Nephron progenitor cell (in vitro differentiated cells): ENCODE data around the gene FNDC3B.

ENCODE experiments used
- DNase-seq: peaks from one replicate; pipeline ENCODE4 v3.0.0; 2021
- H3K27ac Mint-ChIP-seq: 2 replicates; pipeline ENCODE4 v1.8.0; 2021; ENCODE audit warnings: mild to moderate bottlenecking, moderate library complexity, mixed read lengths
- H3K27me3 Mint-ChIP-seq: 2 replicates; pipeline ENCODE4 v1.8.0; 2021; ENCODE audit warnings: mild to moderate bottlenecking, low read depth, mixed read lengths; ENCODE audit not compliant: poor library complexity
- H3K36me3 Mint-ChIP-seq: 2 replicates; pipeline ENCODE4 v1.8.0; 2021; ENCODE audit warnings: low read depth, mixed read lengths
- H3K4me1 Mint-ChIP-seq: 2 replicates; pipeline ENCODE4 v1.8.0; 2021; ENCODE audit warnings: mixed read lengths
- H3K4me3 Mint-ChIP-seq: 2 replicates; pipeline ENCODE4 v1.8.0; 2021; ENCODE audit warnings: mild to moderate bottlenecking, moderate library complexity, mixed read lengths
- H3K9me3 Mint-ChIP-seq: 2 replicates; pipeline ENCODE4 v1.8.0; 2021; ENCODE audit warnings: mild to moderate bottlenecking, moderate library complexity, mixed read lengths
- TF ChIP-seq, protein P1 (sequence below): fragments of 200-600 bp; sonication (generic); IDR thresholded peaks from 2 replicates; pipeline ENCODE4 v1.5.0; 2021; ENCODE audit warnings: antibody characterized with exemption

FNDC3B gene

DNA sequence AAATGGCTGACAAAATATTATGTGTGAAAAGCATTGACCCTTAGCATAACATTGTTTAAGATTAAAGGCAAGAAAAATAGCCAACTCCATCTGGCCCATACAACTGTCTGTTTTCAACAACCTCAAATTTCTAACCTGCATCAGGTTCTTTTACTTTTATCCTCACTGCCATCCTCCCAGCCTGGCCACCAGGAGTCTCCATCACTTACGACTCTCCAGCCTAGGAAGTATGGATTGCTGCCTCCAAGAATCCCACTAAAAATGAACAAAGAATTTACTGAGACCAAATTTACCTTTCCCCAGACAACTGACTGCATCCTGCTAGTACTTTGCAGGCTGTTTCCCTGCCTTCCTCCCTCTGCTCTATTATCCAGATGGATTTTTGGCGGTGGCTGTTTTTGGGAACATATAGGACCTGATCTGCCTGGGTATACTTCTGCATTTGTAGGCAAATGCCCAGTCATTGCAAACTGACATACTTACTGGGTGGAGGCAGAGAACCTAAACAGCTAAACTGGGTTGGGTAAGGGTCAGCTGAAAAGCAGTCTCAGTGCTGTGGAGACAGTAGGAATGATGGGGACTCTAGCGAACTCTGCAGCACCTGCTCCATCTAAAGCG, 264.7 kb downstream of the FNDC3B start:
- H3K9me3 Mint-ChIP-seq, result no peaks in the 10 kb centered on the region
- no peak for DNase-seq

GRCh38 chr3:172305552-172305951, 266.2 kb downstream of the FNDC3B start:
- Mint-ChIP-seq H3K4me1 (no peaks in the 10 kb centered on the region), H3K4me3 (no peak overlapping the region), H3K27ac (no peak overlapping the region), H3K27me3 (no peaks in the 10 kb centered on the region), H3K9me3 (no peaks in the 10 kb centered on the region), H3K36me3 (peaks cover 61% of the 10 kb centered on the region)
- no peak for DNase-seq
- TF ChIP-seq, protein P1, sequence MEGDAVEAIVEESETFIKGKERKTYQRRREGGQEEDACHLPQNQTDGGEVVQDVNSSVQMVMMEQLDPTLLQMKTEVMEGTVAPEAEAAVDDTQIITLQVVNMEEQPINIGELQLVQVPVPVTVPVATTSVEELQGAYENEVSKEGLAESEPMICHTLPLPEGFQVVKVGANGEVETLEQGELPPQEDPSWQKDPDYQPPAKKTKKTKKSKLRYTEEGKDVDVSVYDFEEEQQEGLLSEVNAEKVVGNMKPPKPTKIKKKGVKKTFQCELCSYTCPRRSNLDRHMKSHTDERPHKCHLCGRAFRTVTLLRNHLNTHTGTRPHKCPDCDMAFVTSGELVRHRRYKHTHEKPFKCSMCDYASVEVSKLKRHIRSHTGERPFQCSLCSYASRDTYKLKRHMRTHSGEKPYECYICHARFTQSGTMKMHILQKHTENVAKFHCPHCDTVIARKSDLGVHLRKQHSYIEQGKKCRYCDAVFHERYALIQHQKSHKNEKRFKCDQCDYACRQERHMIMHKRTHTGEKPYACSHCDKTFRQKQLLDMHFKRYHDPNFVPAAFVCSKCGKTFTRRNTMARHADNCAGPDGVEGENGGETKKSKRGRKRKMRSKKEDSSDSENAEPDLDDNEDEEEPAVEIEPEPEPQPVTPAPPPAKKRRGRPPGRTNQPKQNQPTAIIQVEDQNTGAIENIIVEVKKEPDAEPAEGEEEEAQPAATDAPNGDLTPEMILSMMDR, result no peak

More for the DNA sequence above, 264.7 kb downstream of the FNDC3B start:
- Mint-ChIP-seq H3K36me3 (peaks cover 61% of the 10 kb centered on the region), H3K27me3 (no peaks in the 10 kb centered on the region), H3K4me3 (no peak overlapping the region), H3K4me1 (no peaks in the 10 kb centered on the region), H3K27ac (peak overlapping the region; percentile 59)
- TF ChIP-seq, protein P1, result no peak

GRCh38 chr3:172305974-172306373, 266.6 kb downstream of the FNDC3B start:
- Mint-ChIP-seq H3K4me3 (no peak overlapping the region), H3K27me3 (no peaks in the 10 kb centered on the region), H3K9me3 (no peaks in the 10 kb centered on the region), H3K36me3 (peaks cover 62% of the 10 kb centered on the region), H3K4me1 (no peaks in the 10 kb centered on the region), H3K27ac (no peak overlapping the region)
- no peak for DNase-seq
- TF ChIP-seq, protein P1, result no peak

GRCh38 chr3:172307141-172307560, 267.8 kb downstream of the FNDC3B start:
- TF ChIP-seq, protein P1, result no peak
- H3K36me3 Mint-ChIP-seq, result peaks cover 69% of the 10 kb centered on the region
- H3K4me1 Mint-ChIP-seq, result no peaks in the 10 kb centered on the region
- no peak for DNase-seq
- H3K27me3 Mint-ChIP-seq, result no peaks in the 10 kb centered on the region
- H3K9me3 Mint-ChIP-seq, result no peaks in the 10 kb centered on the region
- no peak overlapping the region for H3K4me3 Mint-ChIP-seq
- no peak overlapping the region for H3K27ac Mint-ChIP-seq

GRCh38 chr3:172309059-172309458, 269.7 kb downstream of the FNDC3B start:
- no peak overlapping the region for H3K27ac Mint-ChIP-seq

More at GRCh38 chr3:172309059-172309458, 269.7 kb downstream of the FNDC3B start:
- H3K4me3 Mint-ChIP-seq, result no peak overlapping the region
- H3K27me3 Mint-ChIP-seq, result no peaks in the 10 kb centered on the region
- H3K4me1 Mint-ChIP-seq, result peaks cover 14% of the 10 kb centered on the region
- H3K36me3 Mint-ChIP-seq, result peaks cover 73% of the 10 kb centered on the region
- TF ChIP-seq, protein P1, result no peak
- no peak for DNase-seq
- no peaks in the 10 kb centered on the region for H3K9me3 Mint-ChIP-seq
